Fibroblast of mammary gland (primary cell): ENCODE results near the gene RGS5.

Experiments used
- DNase-seq: peaks from one replicate; pipeline ENCODE4 v3.0.0-alpha.2; 2010; ENCODE audit warnings: low read depth
- H3K4me3 ChIP-seq: 2 replicates; pipeline ENCODE4 v1.5.1; 2011; ENCODE audit warnings: low read depth, mild to moderate bottlenecking, low read length, moderate library complexity; ENCODE audit not compliant: control insufficient read depth
- TF ChIP-seq, protein P1 (sequence below): conservative IDR thresholded peaks from 2 replicates; pipeline ENCODE4 v1.5.1; 2011; ENCODE audit warnings: low read depth, low read length, inconsistent platforms; ENCODE audit not compliant: control insufficient read depth, insufficient read depth

The RGS5 gene

DNA sequence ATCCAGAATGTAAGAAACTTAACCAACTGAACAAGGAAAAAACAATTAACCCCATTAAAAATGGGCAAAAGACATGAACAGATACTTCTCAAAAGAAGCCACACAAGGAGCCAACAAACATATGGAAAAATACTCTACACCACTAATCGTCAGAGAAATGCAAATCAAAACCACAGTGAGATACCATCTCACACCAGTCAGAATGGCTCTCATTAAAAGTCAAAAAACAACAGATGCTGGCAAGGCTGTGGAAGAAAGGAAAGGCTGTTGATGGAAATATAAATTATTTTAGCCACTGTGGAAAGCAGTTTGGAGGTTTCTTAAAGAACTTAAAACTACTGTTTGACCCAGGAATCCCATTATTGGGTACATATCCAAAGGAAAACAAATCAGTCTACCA lies 82.3 kb downstream of the RGS5 start:
- DNase-seq, result no peak
- TF ChIP-seq, protein P1, sequence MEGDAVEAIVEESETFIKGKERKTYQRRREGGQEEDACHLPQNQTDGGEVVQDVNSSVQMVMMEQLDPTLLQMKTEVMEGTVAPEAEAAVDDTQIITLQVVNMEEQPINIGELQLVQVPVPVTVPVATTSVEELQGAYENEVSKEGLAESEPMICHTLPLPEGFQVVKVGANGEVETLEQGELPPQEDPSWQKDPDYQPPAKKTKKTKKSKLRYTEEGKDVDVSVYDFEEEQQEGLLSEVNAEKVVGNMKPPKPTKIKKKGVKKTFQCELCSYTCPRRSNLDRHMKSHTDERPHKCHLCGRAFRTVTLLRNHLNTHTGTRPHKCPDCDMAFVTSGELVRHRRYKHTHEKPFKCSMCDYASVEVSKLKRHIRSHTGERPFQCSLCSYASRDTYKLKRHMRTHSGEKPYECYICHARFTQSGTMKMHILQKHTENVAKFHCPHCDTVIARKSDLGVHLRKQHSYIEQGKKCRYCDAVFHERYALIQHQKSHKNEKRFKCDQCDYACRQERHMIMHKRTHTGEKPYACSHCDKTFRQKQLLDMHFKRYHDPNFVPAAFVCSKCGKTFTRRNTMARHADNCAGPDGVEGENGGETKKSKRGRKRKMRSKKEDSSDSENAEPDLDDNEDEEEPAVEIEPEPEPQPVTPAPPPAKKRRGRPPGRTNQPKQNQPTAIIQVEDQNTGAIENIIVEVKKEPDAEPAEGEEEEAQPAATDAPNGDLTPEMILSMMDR, result no peak
- no peak overlapping the region for H3K4me3 ChIP-seq

DNA sequence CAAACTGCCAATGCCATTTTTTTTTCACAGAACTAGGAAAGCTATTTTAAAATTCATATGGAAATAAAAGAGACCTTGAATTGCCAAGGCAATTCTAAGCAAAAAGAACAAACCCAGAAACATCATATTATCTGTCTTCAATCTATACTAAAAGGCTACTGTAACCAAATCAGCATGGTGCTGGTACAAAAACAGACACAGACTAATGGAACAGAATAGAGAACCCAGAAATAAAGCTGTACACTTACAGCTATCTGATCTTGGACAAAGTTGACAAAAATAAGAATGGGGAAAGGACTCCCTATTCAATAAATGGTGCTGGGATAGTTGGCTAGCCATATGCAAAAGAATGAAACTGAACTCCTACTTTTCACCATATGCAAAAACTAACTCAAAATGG lies 83.0 kb downstream of the RGS5 start:
- DNase-seq, result no peak
- H3K4me3 ChIP-seq, result no peak overlapping the region
- TF ChIP-seq, protein P1, result no peak

DNA sequence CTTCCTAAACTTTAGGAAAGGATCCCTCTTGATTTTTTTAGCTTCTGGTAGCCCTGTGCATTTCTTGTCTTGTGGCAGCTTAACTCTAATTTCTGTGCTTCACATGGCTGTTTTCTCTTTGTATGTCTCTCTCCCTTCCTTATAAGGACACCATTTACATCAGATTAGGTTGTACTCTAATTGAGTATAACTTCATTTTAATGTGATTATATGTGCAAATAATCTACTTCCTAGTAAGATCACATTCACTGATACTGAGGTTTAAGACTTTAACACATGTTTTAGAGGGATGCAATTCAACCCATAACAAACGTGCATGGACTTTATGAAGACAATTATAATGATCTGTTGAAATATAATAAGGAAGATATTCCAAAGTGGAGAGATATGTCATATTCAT lies 86.8 kb downstream of the RGS5 start:
- DNase-seq, result no peak
- TF ChIP-seq, protein P1, result no peak
- H3K4me3 ChIP-seq, result no peak overlapping the region

DNA sequence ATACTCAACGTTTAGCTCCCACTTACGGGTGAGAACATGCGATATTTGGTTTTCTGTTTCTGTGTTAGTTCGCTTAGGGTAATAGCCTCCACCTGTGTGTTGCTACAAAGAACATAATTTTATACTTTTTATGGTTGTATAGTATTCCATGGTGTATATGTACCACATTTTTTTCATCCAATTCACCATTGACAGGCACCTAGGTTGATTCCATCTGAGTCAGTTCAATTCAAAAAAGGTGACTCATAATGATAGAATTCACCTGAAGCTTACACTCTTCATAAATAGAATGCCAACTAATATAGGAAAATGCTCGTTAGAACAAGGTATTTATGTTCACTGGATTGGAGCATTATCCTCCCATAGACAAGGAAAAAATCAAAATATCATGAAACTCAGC lies 95.1 kb downstream of the RGS5 start:
- DNase-seq, result no peak
- TF ChIP-seq, protein P1, result no peak
- no peak overlapping the region for H3K4me3 ChIP-seq

DNA sequence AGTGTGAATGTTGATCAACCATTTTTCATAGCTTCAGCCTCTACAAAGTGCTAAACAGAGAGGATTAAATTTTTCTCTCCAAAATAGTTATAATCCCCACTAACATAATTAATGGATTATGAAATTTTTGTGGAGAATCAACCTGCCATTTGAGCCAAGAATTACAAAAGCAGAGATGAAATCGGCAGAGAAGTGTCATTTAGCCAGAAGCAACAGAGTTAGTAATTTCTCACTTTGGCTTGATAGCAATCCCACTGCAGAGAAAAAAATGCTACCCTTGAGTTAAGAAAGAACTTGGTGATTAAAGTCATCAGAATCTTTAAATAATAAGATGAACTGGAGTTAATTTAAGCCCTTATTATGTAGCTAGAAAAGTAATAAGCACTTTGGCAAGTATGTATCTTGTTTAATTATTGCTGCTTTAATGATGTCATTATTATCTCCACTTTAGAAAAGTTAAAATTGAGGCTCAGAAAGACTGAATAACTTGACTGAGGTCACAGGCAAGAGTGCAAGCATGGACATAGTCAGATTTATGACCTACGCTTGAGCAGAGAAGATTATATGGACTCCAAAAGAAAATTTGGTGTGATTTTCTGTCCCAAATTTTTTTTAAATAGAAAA lies 96.2 kb downstream of the RGS5 start:
- H3K4me3 ChIP-seq, result no peak overlapping the region
- no peak for DNase-seq
- TF ChIP-seq, protein P1, result no peak

DNA sequence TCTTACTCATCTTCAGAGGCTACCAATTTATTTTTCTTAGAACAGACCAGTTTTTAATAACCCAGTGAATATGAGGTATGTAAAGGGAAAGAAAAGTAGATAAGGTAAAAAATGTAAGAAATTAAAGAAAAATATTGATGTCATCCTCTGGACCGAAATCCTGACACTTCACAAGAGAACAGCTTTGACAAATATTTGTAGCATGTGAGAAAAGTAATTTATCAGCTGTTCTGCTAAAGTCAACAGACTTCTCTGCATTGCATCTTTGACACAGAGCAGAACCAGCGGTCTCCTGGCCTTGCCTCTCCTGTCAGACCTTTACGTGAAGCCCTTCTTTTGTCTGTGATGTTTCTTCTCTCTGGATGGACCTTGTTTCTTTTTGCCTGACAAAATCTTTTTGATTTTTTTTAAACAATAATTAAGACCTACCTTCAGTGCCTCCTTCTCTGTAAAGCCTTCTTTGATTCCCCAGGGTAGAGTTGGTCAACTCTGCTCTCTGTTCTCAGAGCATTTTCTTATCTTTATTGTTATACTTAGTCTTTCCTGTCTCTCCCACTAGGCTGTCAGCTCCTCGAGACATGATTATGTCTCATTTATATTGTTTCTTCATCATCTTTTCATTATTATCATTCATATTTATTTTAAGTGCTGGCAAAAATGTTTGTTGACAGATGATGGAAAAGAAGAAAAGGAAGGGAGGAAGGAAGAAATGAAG lies 98.2 kb downstream of the RGS5 start:
- TF ChIP-seq, protein P1, result no peak
- no peak for DNase-seq
- H3K4me3 ChIP-seq, result no peak overlapping the region

DNA sequence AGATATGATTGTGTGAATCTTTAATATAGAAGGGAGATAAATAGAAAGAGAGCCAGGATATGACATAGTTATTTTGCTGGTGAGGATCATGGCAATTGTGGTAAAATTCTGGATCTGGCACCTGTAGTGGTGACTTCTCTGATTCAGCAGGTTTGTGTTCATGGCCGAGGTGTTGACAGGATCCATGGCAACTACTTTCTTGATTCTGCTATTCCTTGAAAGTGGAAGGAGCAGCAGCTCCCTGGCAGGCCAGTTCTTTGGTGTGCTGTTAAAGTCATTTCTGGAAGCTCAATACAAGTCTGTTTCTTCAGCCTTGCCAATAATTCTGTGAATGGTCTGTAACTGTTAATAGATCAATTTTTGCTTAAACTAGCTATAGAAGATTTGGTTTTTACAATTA lies 100.1 kb downstream of the RGS5 start:
- TF ChIP-seq, protein P1, result no peak
- no peak for DNase-seq
- H3K4me3 ChIP-seq, result no peak overlapping the region
